H1 (cell line): ENCODE data around the gene IVNS1ABP. TPM values are rescaled to one million over a fixed set of nuclear protein-coding genes. Genes with fewer than 3 reads are reported as not detected.

Experiments
- BRCA1 ChIP-seq: IDR thresholded peaks from 2 replicates; pipeline ENCODE4 v1.6.1; 2012; ENCODE audit warnings: low read depth, low read length, improper control_type of control experiment
- CHD7 ChIP-seq: fragments of 300-600 bp; sonication (generic); IDR thresholded peaks from 2 replicates; pipeline ENCODE4 v1.7.1; 2012; ENCODE audit warnings: low read length, moderate library complexity, mild to moderate bottlenecking, inconsistent platforms; ENCODE audit not compliant: insufficient replicate concordance
- EZH2 ChIP-seq: fragments of 200-600 bp; sonication (generic); IDR thresholded peaks from 2 replicates; pipeline ENCODE4 v1.7.1; 2012; ENCODE audit warnings: low read depth, mild to moderate bottlenecking, moderate library complexity, low read length, inconsistent platforms; ENCODE audit not compliant: severe bottlenecking
- HDAC6 ChIP-seq: IDR thresholded peaks from one replicate; pipeline ENCODE4 v1.7.1; 2012; ENCODE audit warnings: low read depth, mild to moderate bottlenecking, inconsistent platforms, low read length, moderate library complexity
- MAFK ChIP-seq: IDR thresholded peaks from 2 replicates; pipeline ENCODE4 v1.6.1; 2012; ENCODE audit warnings: low read depth, mild to moderate bottlenecking, improper control_type of control experiment, low read length
- NANOG ChIP-seq: IDR thresholded peaks from 2 replicates; pipeline ENCODE4 v1.6.1; 2011; ENCODE audit warnings: low read length, low read depth, mild to moderate bottlenecking, inconsistent platforms; ENCODE audit not compliant: insufficient read depth, poor library complexity, severe bottlenecking
- RAD21 ChIP-seq, 2 experiments: IDR thresholded peaks in 1 of 2; conservative IDR thresholded peaks in 1 of 2; 2 replicates each; pipeline ENCODE4 v1.6.1; 2011; ENCODE audit warnings: low read depth in 2 of 2, low read length in 2 of 2, improper control_type of control experiment in 1 of 2, inconsistent platforms in 1 of 2, mild to moderate bottlenecking in 1 of 2, moderate library complexity in 1 of 2
- RXRA ChIP-seq: IDR thresholded peaks from 2 replicates; pipeline ENCODE4 v1.6.1; 2011; ENCODE audit warnings: low read depth, mild to moderate bottlenecking, low read length, moderate library complexity; ENCODE audit not compliant: insufficient read depth
- SIRT6 ChIP-seq: IDR thresholded peaks from one replicate; pipeline ENCODE4 v1.7.1; 2012; ENCODE audit warnings: low read length, inconsistent platforms
- TBP ChIP-seq: IDR thresholded peaks from 2 replicates; pipeline ENCODE4 v1.6.1; 2011; ENCODE audit warnings: low read depth, low read length, improper control_type of control experiment
- YY1 ChIP-seq: IDR thresholded peaks from 2 replicates; pipeline ENCODE4 v1.6.1; 2011; ENCODE audit warnings: low read depth, mild to moderate bottlenecking, low read length
- ZNF274 ChIP-seq: IDR thresholded peaks from 2 replicates; pipeline ENCODE4 v1.7.0; 2012; ENCODE audit warnings: low read length, borderline replicate concordance; ENCODE audit errors: extremely low read depth
- polyA plus RNA-seq, 7 experiments: library from polyadenylated mRNA; depleted of rRNA in 3 of 7; stranded (reverse) in 5 of 7; unstranded in 2 of 7; fragments of >200 nt in 5 of 7; fragments of 200-250 nt in 2 of 7; gene quantifications; 1 replicate in 5 of 7; 2 replicates in 1 of 7; 4 replicates in 1 of 7; pipeline versions ENCODE4 v1.2.1 to v1.2.3, GENCODE V29; 2011 to 2013; ENCODE audit warnings: missing spikeins in 2 of 7, mixed read lengths in 2 of 7
- total RNA-seq: library from RNA; stranded (reverse); fragmentation: NEBNext Ultra II Directional; extraction: Animal tissue kit (Norgen Biotek cat#: 25700); gene quantifications from 2 replicates; pipeline ENCODE4 v1.2.1, GENCODE V29; 2021

The IVNS1ABP gene
- total and polyA plus RNA-seq, 2 of the 8 experiments (the other 6 are each of a cell fraction or from before 2014, with no cell fraction given), result 65.9 to 189 TPM

- TF ChIP-seq CHD7, result no peak
- no peak for TF ChIP-seq HDAC6
- TF ChIP-seq YY1, result no peak
- no peak for TF ChIP-seq NANOG
- TF ChIP-seq ZNF274, result no peak
- TF ChIP-seq TBP, result no peak
- no peak for TF ChIP-seq SIRT6
- no peak for TF ChIP-seq RAD21 (IDR thresholded peaks at IDR 0.05 in 1 of 2, conservative IDR thresholded peaks at IDR 0.05 in 1 of 2; ENCODE audit: low read depth in 2 of 2, low read length in 2 of 2)
- no peak for TF ChIP-seq MAFK
- TF ChIP-seq BRCA1, result no peak
- TF ChIP-seq EZH2, result no peak
- no peak for TF ChIP-seq RXRA
Measured at GRCh38 chr1:185267701-185268100, 49.3 kb downstream of the IVNS1ABP start (continued).
